Parathyroid adenoma (tissue), 2 donors: Measurements from ENCODE around the gene PIK3R3.

Experiments
- H2AFZ ChIP-seq: fragments of 300-600 bp; sonication (generic); one replicate; pipeline ENCODE4 v1.7.0; 2017; ENCODE audit warnings: antibody characterized with exemption, mild to moderate bottlenecking
- H3K27ac ChIP-seq: fragments of 300-600 bp; sonication (generic); one replicate; pipeline ENCODE4 v1.7.0; 2017
- H3K27me3 ChIP-seq: fragments of 300-600 bp; sonication (generic); one replicate; pipeline ENCODE4 v1.7.0; 2017; ENCODE audit warnings: low read length; ENCODE audit not compliant: control insufficient read depth, insufficient read depth
- H3K36me3 ChIP-seq: fragments of 300-600 bp; sonication (generic); one replicate; pipeline ENCODE4 v1.7.0; 2017; ENCODE audit warnings: low read length; ENCODE audit not compliant: control insufficient read depth, insufficient read depth
- H3K4me1 ChIP-seq: fragments of 300-600 bp; sonication (generic); one replicate; pipeline ENCODE4 v1.7.0; 2017; ENCODE audit warnings: control low read depth
- H3K4me2 ChIP-seq: fragments of 300-600 bp; sonication (generic); one replicate; pipeline ENCODE4 v1.7.0; 2017; ENCODE audit warnings: low read length
- H3K4me3 ChIP-seq: fragments of 300-600 bp; sonication (generic); one replicate; pipeline ENCODE4 v1.7.0; 2017; ENCODE audit warnings: low read depth, low read length
- H3K79me2 ChIP-seq: fragments of 300-600 bp; sonication (generic); one replicate; pipeline ENCODE4 v1.7.0; 2017; ENCODE audit warnings: control low read depth
- H3K9ac ChIP-seq: fragments of 300-600 bp; sonication (generic); one replicate; pipeline ENCODE4 v1.7.0; 2017; ENCODE audit warnings: mild to moderate bottlenecking
- H3K9me3 ChIP-seq: fragments of 300-600 bp; sonication (generic); one replicate; pipeline ENCODE4 v1.7.0; 2017; ENCODE audit warnings: low read length; ENCODE audit not compliant: control insufficient read depth
- CTCF ChIP-seq: fragments of 300-600 bp; sonication (generic); IDR thresholded peaks from one replicate; pipeline ENCODE4 v1.7.0; 2017; ENCODE audit warnings: antibody characterized with exemption, mild to moderate bottlenecking
- donor health status: primary hyperparathyroidism.

The PIK3R3 gene

GRCh38 chr1:46128344-46128743 is 4.1 kb downstream of the PIK3R3 start:
- Histone ChIP-seq H3K4me1 (no peaks in the 10 kb centered on the region), H3K9ac (no peak overlapping the region), H2AFZ (no peak overlapping the region), H3K4me3 (no peak overlapping the region), H3K27ac (no peak overlapping the region), H3K36me3 (no peaks in the 10 kb centered on the region), H3K79me2 (no peaks in the 10 kb centered on the region), H3K9me3 (no peaks in the 10 kb centered on the region), H3K27me3 (no peaks in the 10 kb centered on the region), H3K4me2 (no peak overlapping the region)
- no peak for TF ChIP-seq CTCF

- Histone ChIP-seq H3K27ac (no peak overlapping the region), H3K79me2 (no peaks in the 10 kb centered on the region), H3K4me1 (no peaks in the 10 kb centered on the region), H3K4me3 (no peak overlapping the region), H2AFZ (no peak overlapping the region), H3K4me2 (no peak overlapping the region), H3K36me3 (no peaks in the 10 kb centered on the region), H3K27me3 (no peaks in the 10 kb centered on the region), H3K9ac (no peak overlapping the region), H3K9me3 (no peaks in the 10 kb centered on the region)
- no peak for TF ChIP-seq CTCF
Observed at GRCh38 chr1:46118856-46119255, 13.6 kb downstream of the PIK3R3 start.

GRCh38 chr1:46117810-46118494 is 14.5 kb downstream of the PIK3R3 start:
- Histone ChIP-seq H3K9me3 (no peaks in the 10 kb centered on the region), H3K36me3 (no peaks in the 10 kb centered on the region), H3K27ac (no peak overlapping the region), H3K9ac (no peak overlapping the region), H3K4me3 (no peak overlapping the region), H3K4me1 (no peaks in the 10 kb centered on the region), H3K27me3 (no peaks in the 10 kb centered on the region), H2AFZ (no peak overlapping the region), H3K79me2 (no peaks in the 10 kb centered on the region), H3K4me2 (no peak overlapping the region)
- no peak for TF ChIP-seq CTCF

- H3K9ac ChIP-seq, result no peak overlapping the region
- no peak overlapping the region for H3K27ac ChIP-seq
- no peaks in the 10 kb centered on the region for H3K79me2 ChIP-seq
- H3K36me3 ChIP-seq, result no peaks in the 10 kb centered on the region
- H3K4me3 ChIP-seq, result no peak overlapping the region
- no peaks in the 10 kb centered on the region for H3K9me3 ChIP-seq
- H3K4me2 ChIP-seq, result no peak overlapping the region
- TF ChIP-seq CTCF, result no peak
- H2AFZ ChIP-seq, result no peak overlapping the region
- no peaks in the 10 kb centered on the region for H3K4me1 ChIP-seq
- no peaks in the 10 kb centered on the region for H3K27me3 ChIP-seq
Observed at GRCh38 chr1:46114925-46115603, 17.4 kb downstream of the PIK3R3 start.

GRCh38 chr1:46113948-46114347 is 18.5 kb downstream of the PIK3R3 start:
- Histone ChIP-seq H2AFZ (no peak overlapping the region), H3K4me3 (no peak overlapping the region), H3K27me3 (no peaks in the 10 kb centered on the region), H3K27ac (no peak overlapping the region), H3K4me2 (no peak overlapping the region), H3K79me2 (peaks cover 2% of the 10 kb centered on the region), H3K9ac (no peak overlapping the region), H3K36me3 (no peaks in the 10 kb centered on the region), H3K9me3 (no peaks in the 10 kb centered on the region), H3K4me1 (no peaks in the 10 kb centered on the region)
- TF ChIP-seq CTCF, result no peak
